ENCODE data around the gene UBXN11. TPM values are rescaled to one million over a fixed set of nuclear protein-coding genes. Genes with fewer than 3 reads are reported as not detected.
A peak's percentile ranks its signal among the peaks of the same experiment; 100 is the strongest.

The UBXN11 gene
- total and polyA plus RNA-seq, 2 donors (not counting 1 experiment from before 2014, with no cell fraction given) = 68.0 to 81.4 TPM

GRCh38 chr1:26278724-26279455, 27.5 kb downstream of the UBXN11 start:
- Histone ChIP-seq H3K9ac (ENCODE audit: low read length) (peak overlapping the region; percentile 80), H3K4me1 (ENCODE audit: control insufficient read depth in 2 of 2, insufficient read depth in 2 of 2, low read length in 2 of 2) (peaks cover 47 to 77% of the 10 kb centered on the region in 2 donors), H3K9me3 (ENCODE audit: control extremely low read depth in 1 of 3, control insufficient read depth in 2 of 3, insufficient read depth in 1 of 3, low read length in 2 of 3) (no peaks in the 10 kb centered on the region), H4K20me1 (ENCODE audit: control insufficient read depth, insufficient read depth, low read length, poor library complexity, severe bottlenecking) (peaks cover 22% of the 10 kb centered on the region), H3K36me3 (replicated peaks in 1 of 2; ENCODE audit: control extremely low read depth in 1 of 2, control insufficient read depth in 1 of 2, extremely low read depth in 1 of 2, insufficient read depth in 2 of 2, low read length in 1 of 2) (peaks cover 2 to 29% of the 10 kb centered on the region in 2 experiments), H3K27ac (ENCODE audit: low read length in 2 of 2) (peak overlapping the region; percentile 73 to 81), H3K4me3 (ENCODE audit: control extremely low read depth in 1 of 5, extremely low read depth in 1 of 5, insufficient read depth in 1 of 5, low read depth in 2 of 5, low read length in 4 of 5) (peak overlapping the region; percentile 75 to 93 (median 90)), H3K4me2 (replicated peaks; ENCODE audit: low read depth, low read length, poor library complexity, severe bottlenecking) (peak overlapping the region; percentile 95), H2AFZ (ENCODE audit: insufficient read depth, low read depth, low read length, poor library complexity, severe bottlenecking) (peak overlapping the region; percentile 76), H3K79me2 (ENCODE audit: control insufficient read depth, insufficient read depth, low read length) (peaks cover 31% of the 10 kb centered on the region), H3K27me3 (replicated peaks in 1 of 4; ENCODE audit: control extremely low read depth in 1 of 4, control insufficient read depth in 3 of 4, insufficient read depth in 4 of 4, low read length in 3 of 4) (no peaks in the 10 kb centered on the region)
- 44% methylated on average over 5 of the region's 9 CpGs for WGBS (ENCODE audit: insufficient coverage)
- CTCF ChIA-PET = interaction anchor here (1.1 to 26.4 kb wide), 11 partner anchors 8 to 136 kb away, joined by 3 to 1400 read pairs (median 4); partner anchors contain the start of genes CD52, CEP85, UBXN11 and ZNF593
- Mint-ChIP-seq H3K4me1 (peaks cover 71% of the 10 kb centered on the region), H3K4me3 (peak overlapping the region; percentile 92), H3K27me3 (no peaks in the 10 kb centered on the region), H3K9me3 (ENCODE audit: insufficient read depth) (no peaks in the 10 kb centered on the region), H3K27ac (peak overlapping the region; percentile 90)
- ATAC-seq (ENCODE audit: low read depth) (no peak), DNase-seq (peak; percentile 37)
- intact Hi-C loops (cut with micrococcal nuclease) = loop anchor here (1.0 kb wide), 1 partner anchor 84 kb away; no protein-coding TSS in a partner anchor
- POLR2A ChIA-PET = interaction anchor here (0.5 to 21.9 kb wide), 7 partner anchors 10 to 876 kb away, joined by 3 to 1239 read pairs (median 5); partner anchors contain the start of genes CD52 and SLC9A1
- TF ChIP-seq EZH2 (IDR thresholded peaks at IDR 0.05; ENCODE audit: borderline replicate concordance, insufficient read depth, low read depth, low read length, poor library complexity, severe bottlenecking) = no peak
- TF ChIP-seq, protein P1, sequence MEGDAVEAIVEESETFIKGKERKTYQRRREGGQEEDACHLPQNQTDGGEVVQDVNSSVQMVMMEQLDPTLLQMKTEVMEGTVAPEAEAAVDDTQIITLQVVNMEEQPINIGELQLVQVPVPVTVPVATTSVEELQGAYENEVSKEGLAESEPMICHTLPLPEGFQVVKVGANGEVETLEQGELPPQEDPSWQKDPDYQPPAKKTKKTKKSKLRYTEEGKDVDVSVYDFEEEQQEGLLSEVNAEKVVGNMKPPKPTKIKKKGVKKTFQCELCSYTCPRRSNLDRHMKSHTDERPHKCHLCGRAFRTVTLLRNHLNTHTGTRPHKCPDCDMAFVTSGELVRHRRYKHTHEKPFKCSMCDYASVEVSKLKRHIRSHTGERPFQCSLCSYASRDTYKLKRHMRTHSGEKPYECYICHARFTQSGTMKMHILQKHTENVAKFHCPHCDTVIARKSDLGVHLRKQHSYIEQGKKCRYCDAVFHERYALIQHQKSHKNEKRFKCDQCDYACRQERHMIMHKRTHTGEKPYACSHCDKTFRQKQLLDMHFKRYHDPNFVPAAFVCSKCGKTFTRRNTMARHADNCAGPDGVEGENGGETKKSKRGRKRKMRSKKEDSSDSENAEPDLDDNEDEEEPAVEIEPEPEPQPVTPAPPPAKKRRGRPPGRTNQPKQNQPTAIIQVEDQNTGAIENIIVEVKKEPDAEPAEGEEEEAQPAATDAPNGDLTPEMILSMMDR (IDR thresholded peaks at IDR 0.05) = no peak

DNA sequence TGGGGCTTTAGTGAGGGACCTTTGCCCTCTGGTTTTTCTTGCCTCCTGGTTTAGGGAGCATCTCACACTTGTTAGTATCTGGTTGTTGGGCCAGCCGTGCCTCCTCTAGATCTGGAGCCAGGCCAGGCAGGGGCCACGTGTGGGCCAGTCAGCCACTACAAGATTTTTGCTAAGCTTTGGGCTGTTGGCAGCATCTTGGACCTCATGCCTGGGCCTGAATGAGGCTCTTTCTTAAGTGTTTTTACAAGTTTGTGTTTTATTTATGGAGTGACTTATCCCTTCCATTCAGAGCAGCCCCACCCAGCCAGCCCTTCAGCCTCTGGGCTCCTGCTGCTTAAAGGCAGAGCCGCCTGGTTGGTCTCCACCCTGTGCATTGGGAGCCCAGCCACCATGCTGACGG, 28.1 kb downstream of the UBXN11 start:
- no peak overlapping the region for H3K4me2 ChIP-seq (replicated peaks; ENCODE audit: low read depth, low read length, poor library complexity, severe bottlenecking)
- Mint-ChIP-seq H3K4me1 (peaks cover 65% of the 10 kb centered on the region), H3K27ac (peak overlapping the region; percentile 89), H3K4me3 (peak overlapping the region; percentile 61), H3K27me3 (no peaks in the 10 kb centered on the region), H3K9me3 (ENCODE audit: insufficient read depth) (no peaks in the 10 kb centered on the region)
- intact Hi-C loops (cut with micrococcal nuclease) = no loop called here
- no peak for TF ChIP-seq EZH2 (IDR thresholded peaks at IDR 0.05; ENCODE audit: borderline replicate concordance, insufficient read depth, low read depth, low read length, poor library complexity, severe bottlenecking)
- TF ChIP-seq, protein P1 (IDR thresholded peaks at IDR 0.05) = no peak
- peaks cover 31% of the 10 kb centered on the region for H3K79me2 ChIP-seq (ENCODE audit: control insufficient read depth, insufficient read depth, low read length)
- 78% methylated on average over 2 of the region's 4 CpGs for WGBS (ENCODE audit: insufficient coverage)
- no peaks in the 10 kb centered on the region for H3K27me3 ChIP-seq (replicated peaks in 1 of 4; ENCODE audit: control extremely low read depth in 1 of 4, control insufficient read depth in 3 of 4, insufficient read depth in 4 of 4, low read length in 3 of 4)
- no peak for DNase-seq
- ATAC-seq (ENCODE audit: low read depth) = no peak
- H3K9me3 ChIP-seq (ENCODE audit: control extremely low read depth in 1 of 3, control insufficient read depth in 2 of 3, insufficient read depth in 1 of 3, low read length in 2 of 3) = no peaks in the 10 kb centered on the region
- H3K36me3 ChIP-seq (replicated peaks in 1 of 2; ENCODE audit: control extremely low read depth in 1 of 2, control insufficient read depth in 1 of 2, extremely low read depth in 1 of 2, insufficient read depth in 2 of 2, low read length in 1 of 2) = peaks cover 2 to 29% of the 10 kb centered on the region in 2 experiments
- H3K9ac ChIP-seq (ENCODE audit: low read length) = no peak overlapping the region
- CTCF ChIA-PET = interaction anchor here (4.8 to 26.4 kb wide), 4 partner anchors 9 to 139 kb away, joined by 35 to 1400 read pairs (median 131); partner anchors contain the start of genes CD52 and UBXN11
- peak overlapping the region in 1 of 2 donors; percentile 35 for H3K27ac ChIP-seq (ENCODE audit: low read length in 2 of 2)
- peaks cover 22% of the 10 kb centered on the region for H4K20me1 ChIP-seq (ENCODE audit: control insufficient read depth, insufficient read depth, low read length, poor library complexity, severe bottlenecking)
- no peak overlapping the region for H2AFZ ChIP-seq (ENCODE audit: insufficient read depth, low read depth, low read length, poor library complexity, severe bottlenecking)
- no peak overlapping the region for H3K4me3 ChIP-seq (ENCODE audit: control extremely low read depth in 1 of 5, extremely low read depth in 1 of 5, insufficient read depth in 1 of 5, low read depth in 2 of 5, low read length in 4 of 5)
- peaks cover 42 to 72% of the 10 kb centered on the region in 2 donors for H3K4me1 ChIP-seq (ENCODE audit: control insufficient read depth in 2 of 2, insufficient read depth in 2 of 2, low read length in 2 of 2)
- POLR2A ChIA-PET = interaction anchor here (1.3 to 21.9 kb wide), 2 partner anchors 11 to 39 kb away, joined by 4 to 1239 read pairs; partner anchors contain the start of gene CD52
